ENCODE results near the gene SHMT2. TPM values are rescaled to one million over a fixed set of nuclear protein-coding genes. Genes with fewer than 3 reads are reported as not detected.

Gene SHMT2
- total and polyA plus RNA-seq, 2 donors (not counting 3 experiments of a cell fraction or from before 2014, with no cell fraction given): 155 to 243 TPM

GRCh38 chr12:57218030-57218853 lies 11.3 kb upstream of the SHMT2 start:
- intact Hi-C loops (cut with micrococcal nuclease) (no loop called here), dilution Hi-C loops (cut with MboI; ENCODE audit: extremely low pct_ligation_motif_present, low sequenced_read_pairs) (no loop called here)
- Histone ChIP-seq H3K27me3 (ENCODE audit: control insufficient read depth in 2 of 2, insufficient read depth in 2 of 2, low read length in 2 of 2) (peaks cover 82 to 87% of the 10 kb centered on the region in 2 experiments), H3K4me3 (replicated peaks in 1 of 3; ENCODE audit: insufficient read depth in 1 of 3, low read depth in 1 of 3, low read length in 3 of 3) (no peak overlapping the region), H4K20me1 (replicated peaks; ENCODE audit: control insufficient read depth, extremely low read depth, insufficient read depth, low read length) (no peaks in the 10 kb centered on the region), H3K27ac (ENCODE audit: insufficient read depth, low read depth, low read length) (no peak overlapping the region), H3K79me2 (ENCODE audit: control insufficient read depth, insufficient read depth, low read length) (no peaks in the 10 kb centered on the region), H2AFZ (ENCODE audit: low read depth, low read length) (no peak overlapping the region), H3K4me1 (ENCODE audit: control insufficient read depth, extremely low read depth, insufficient read depth, low read length) (peaks cover 2% of the 10 kb centered on the region), H3K9me3 (replicated peaks; ENCODE audit: control insufficient read depth, insufficient read depth, low read length) (no peaks in the 10 kb centered on the region), H3K4me2 (ENCODE audit: insufficient read depth, low read length) (no peak overlapping the region), H3K9me1 (replicated peaks; ENCODE audit: control insufficient read depth, extremely low read depth, insufficient read depth, low read length) (no peaks in the 10 kb centered on the region), H3K9ac (replicated peaks; ENCODE audit: extremely low read depth, insufficient read depth, low read length) (no peak overlapping the region), H3K36me3 (ENCODE audit: control insufficient read depth in 2 of 2, extremely low read depth in 1 of 2, insufficient read depth in 2 of 2, low read length in 2 of 2) (no peaks in the 10 kb centered on the region)
- TF ChIP-seq EZH2 (IDR thresholded peaks at IDR 0.05; ENCODE audit: borderline replicate concordance, low read depth, low read length, severe bottlenecking) (no peak), CTCF (IDR thresholded peaks at IDR 0.05; ENCODE audit: extremely low read depth in 1 of 2, insufficient read depth in 1 of 2, low read depth in 1 of 2, low read length in 2 of 2) (no peak), FOS (IDR thresholded peaks at IDR 0.05; ENCODE audit: borderline replicate concordance, insufficient read depth, low read length) (no peak), JUN (IDR thresholded peaks at IDR 0.05; ENCODE audit: borderline replicate concordance, insufficient read depth, insufficient read length, low read depth) (no peak)
- FAIRE-seq (no peak), DNase-seq (ENCODE audit: low read depth, low spot score) (no peak)
- ChIA-PET CTCF (interaction anchor here (1.1 to 4.1 kb wide), 3 partner anchors 11 to 241 kb away, joined by 3 to 60 read pairs (median 10); partner anchors contain the start of genes GLI1 and SHMT2), POLR2A (no interaction called here)
- no TSS peak for BruUV-seq (replicated peaks)
